K562 (cell line): ENCODE data around the gene KATNB1. TPM values are rescaled to one million over a fixed set of nuclear protein-coding genes. Genes with fewer than 3 reads are reported as not detected.

Experiments used
- ATF6 ChIP-seq: sonication (generic); formaldehyde crosslinking; IDR thresholded peaks from 2 replicates; pipeline ENCODE4 v1.4.0; 2020; ENCODE audit warnings: mild to moderate bottlenecking, missing genetic modification reagents
- CBFB ChIP-seq: sonication (generic); formaldehyde crosslinking; IDR thresholded peaks from 2 replicates; pipeline ENCODE4 v1.4.0; 2020; ENCODE audit warnings: mild to moderate bottlenecking, missing genetic modification reagents
- ETV1 ChIP-seq: fragments of 450-650 bp; conservative IDR thresholded peaks from 2 replicates; pipeline ENCODE4 v1.6.1; 2016; ENCODE audit warnings: missing genetic modification characterization, control low read depth, low read depth, missing compliant biosample characterization
- ETV5 ChIP-seq: sonication (generic); formaldehyde crosslinking; IDR thresholded peaks from 2 replicates; pipeline ENCODE4 v1.4.0; 2020; ENCODE audit warnings: low read depth, mild to moderate bottlenecking, missing genetic modification reagents
- HDAC1 ChIP-seq, 2 experiments: fragments of 450-650 bp; IDR thresholded peaks; 2 replicates each; pipeline ENCODE4 v1.6.1; 2016 to 2017; ENCODE audit warnings: inconsistent platforms in 1 of 2, mild to moderate bottlenecking in 1 of 2, moderate library complexity in 1 of 2
- HNRNPL ChIP-seq: fragments of 200-400 bp; formaldehyde crosslinking; IDR thresholded peaks from 2 replicates; pipeline ENCODE4 v1.6.1; 2017; ENCODE audit warnings: low read depth, mild to moderate bottlenecking, low read length
- MLLT1 ChIP-seq, 2 experiments: fragments of 450-650 bp; IDR thresholded peaks; 2 replicates each; pipeline ENCODE4 v1.6.1; 2016
- SUPT5H ChIP-seq: fragments of 450-650 bp; IDR thresholded peaks from 2 replicates; pipeline ENCODE4 v1.6.1; 2016
- ZNF318 ChIP-seq, 2 experiments: fragments of 450-650 bp; IDR thresholded peaks; 2 replicates each; pipeline ENCODE4 v1.6.1; 2016; ENCODE audit warnings: mild to moderate bottlenecking in 2 of 2, borderline replicate concordance in 1 of 2, low read depth in 1 of 2, moderate library complexity in 1 of 2
- ZNF830 ChIP-seq: fragments of 250-450 bp; sonication (Bioruptor Pico); IDR thresholded peaks from 2 replicates; pipeline ENCODE4 v1.5.0; 2021; ENCODE audit warnings: mild to moderate bottlenecking
- polyA plus RNA-seq, 8 experiments: library from polyadenylated mRNA; depleted of rRNA in 4 of 8; stranded (reverse) in 5 of 8; unstranded in 3 of 8; fragments of >200 nt; fragmentation: Nextera tagmentation in 2 of 8; fragmentation: Illumina TruSeq in 1 of 8; extraction: Ambion mirVana in 2 of 8; extraction: Trizol in 1 of 8; gene quantifications; 2 replicates each; pipeline versions ENCODE4 v1.2.1 to v1.2.3, GENCODE V29; 2011 to 2014; ENCODE audit warnings: inconsistent platforms in 1 of 8, missing spikeins in 1 of 8
- total RNA-seq, 7 experiments: library from RNA; depleted of rRNA in 6 of 7; stranded (reverse); fragments of >200 nt in 6 of 7; fragmentation: Illumina TruSeq in 2 of 7; extraction: Trizol in 2 of 7; gene quantifications; 2 replicates each; pipeline versions ENCODE4 v1.2.1 to v1.2.3, GENCODE V29; 2011 to 2021; ENCODE audit warnings: low replicate concordance in 1 of 7

The KATNB1 gene
- total and polyA plus RNA-seq, 9 of the 15 experiments (the other 6 are each of a cell fraction or from before 2014, with no cell fraction given) = 1.2 to 52.6 (median 21.9) TPM

GRCh38 chr16:57800200-57801097 is 64.9 kb downstream of the KATNB1 start (continued):
- TF ChIP-seq ZNF318 (IDR thresholded peaks at IDR 0.05; ENCODE audit: borderline replicate concordance in 1 of 2, low read depth in 1 of 2) (0 out of 4 replicates have a peak, but pooled peaks of 1 of the 2 experiments have one; percentile 46), CBFB (CRISPR knock-in tag) (no peak), ATF6 (CRISPR knock-in tag) (peak; percentile 84; the same call in 1 of the 2 replicates), ZNF830 (CRISPR knock-in tag) (no peak), SUPT5H (0 out of 2 replicates have a peak, but pooled peaks have one; percentile 19), ETV1 (tag) (peak; percentile 53), HDAC1 (IDR thresholded peaks at IDR 0.05) (peak in 1 of 2 experiments; percentile 85; a peak in 2 of 4 replicates), ETV5 (peak; percentile 88), HNRNPL (peak; percentile 28; the same call in 1 of the 2 replicates), MLLT1 (IDR thresholded peaks at IDR 0.05) (peak in 1 of 2 experiments; percentile 89; a peak in 2 of 4 replicates)
